ENCODE measurements around the gene GAB3. TPM values are rescaled to one million over a fixed set of nuclear protein-coding genes. Genes with fewer than 3 reads are reported as not detected.

GAB3 gene
- polyA plus RNA-seq, 1 of the 3 experiments (the other 2 are of a cell fraction): 4.5 TPM

DNA sequence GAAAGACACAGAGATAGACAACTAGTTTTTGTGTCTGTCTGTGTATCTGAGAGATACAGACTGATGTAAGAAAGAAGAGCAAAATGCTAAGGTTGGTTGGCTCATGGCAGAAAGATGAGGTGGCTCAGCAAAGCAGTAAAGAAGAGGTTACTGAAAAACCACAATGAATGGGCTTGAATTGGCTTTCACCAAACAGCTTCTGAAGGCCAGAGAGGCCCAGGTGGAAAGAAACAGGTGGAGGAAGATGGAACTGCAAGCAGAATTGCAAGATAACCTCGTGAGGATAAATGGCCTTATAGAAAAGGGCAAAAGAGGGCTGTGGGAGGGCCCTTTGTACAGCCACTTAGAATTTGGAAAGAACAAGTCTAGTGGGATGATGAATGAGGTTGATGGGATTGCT, 39.6 kb downstream of the GAB3 start:
- Histone ChIP-seq H3K4me1 (ENCODE audit: control insufficient read depth in 1 of 2, insufficient read depth in 2 of 2, low read depth in 1 of 2, low read length in 1 of 2) (no peaks in the 10 kb centered on the region), H3K4me2 (no peak overlapping the region), H3K79me2 (ENCODE audit: insufficient read depth) (no peaks in the 10 kb centered on the region), H3K9ac (no peak overlapping the region), H3K27me3 (ENCODE audit: insufficient read depth) (no peaks in the 10 kb centered on the region), H4K20me1 (ENCODE audit: insufficient read depth) (no peaks in the 10 kb centered on the region), H3K9me3 (no peaks in the 10 kb centered on the region), H3K9me2 (no peaks in the 10 kb centered on the region), H3K4me3 (ENCODE audit: low read depth in 2 of 2, low read length in 1 of 2) (no peak overlapping the region), H3K27ac (ENCODE audit: low read depth in 2 of 2, low read length in 1 of 2) (no peak overlapping the region), H3K36me3 (replicated peaks in 1 of 2; ENCODE audit: control insufficient read depth in 1 of 2, insufficient read depth in 2 of 2, low read length in 1 of 2) (no peaks in the 10 kb centered on the region), H3F3A (replicated peaks; ENCODE audit: insufficient read depth) (no peaks in the 10 kb centered on the region), H2AFZ (ENCODE audit: low read depth) (no peak overlapping the region)
- TF ChIP-seq, protein P1, sequence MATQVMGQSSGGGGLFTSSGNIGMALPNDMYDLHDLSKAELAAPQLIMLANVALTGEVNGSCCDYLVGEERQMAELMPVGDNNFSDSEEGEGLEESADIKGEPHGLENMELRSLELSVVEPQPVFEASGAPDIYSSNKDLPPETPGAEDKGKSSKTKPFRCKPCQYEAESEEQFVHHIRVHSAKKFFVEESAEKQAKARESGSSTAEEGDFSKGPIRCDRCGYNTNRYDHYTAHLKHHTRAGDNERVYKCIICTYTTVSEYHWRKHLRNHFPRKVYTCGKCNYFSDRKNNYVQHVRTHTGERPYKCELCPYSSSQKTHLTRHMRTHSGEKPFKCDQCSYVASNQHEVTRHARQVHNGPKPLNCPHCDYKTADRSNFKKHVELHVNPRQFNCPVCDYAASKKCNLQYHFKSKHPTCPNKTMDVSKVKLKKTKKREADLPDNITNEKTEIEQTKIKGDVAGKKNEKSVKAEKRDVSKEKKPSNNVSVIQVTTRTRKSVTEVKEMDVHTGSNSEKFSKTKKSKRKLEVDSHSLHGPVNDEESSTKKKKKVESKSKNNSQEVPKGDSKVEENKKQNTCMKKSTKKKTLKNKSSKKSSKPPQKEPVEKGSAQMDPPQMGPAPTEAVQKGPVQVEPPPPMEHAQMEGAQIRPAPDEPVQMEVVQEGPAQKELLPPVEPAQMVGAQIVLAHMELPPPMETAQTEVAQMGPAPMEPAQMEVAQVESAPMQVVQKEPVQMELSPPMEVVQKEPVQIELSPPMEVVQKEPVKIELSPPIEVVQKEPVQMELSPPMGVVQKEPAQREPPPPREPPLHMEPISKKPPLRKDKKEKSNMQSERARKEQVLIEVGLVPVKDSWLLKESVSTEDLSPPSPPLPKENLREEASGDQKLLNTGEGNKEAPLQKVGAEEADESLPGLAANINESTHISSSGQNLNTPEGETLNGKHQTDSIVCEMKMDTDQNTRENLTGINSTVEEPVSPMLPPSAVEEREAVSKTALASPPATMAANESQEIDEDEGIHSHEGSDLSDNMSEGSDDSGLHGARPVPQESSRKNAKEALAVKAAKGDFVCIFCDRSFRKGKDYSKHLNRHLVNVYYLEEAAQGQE (IDR thresholded peaks at IDR 0.05; ENCODE audit: low read depth, low read length): no peak
- TF ChIP-seq ELF1 (IDR thresholded peaks at IDR 0.05): no peak
- TF ChIP-seq MEF2A (IDR thresholded peaks at IDR 0.05; ENCODE audit: borderline replicate concordance, low read depth): no peak
- TF ChIP-seq JUND (IDR thresholded peaks at IDR 0.05): no peak
- no peak for TF ChIP-seq SMC3 (IDR thresholded peaks at IDR 0.05; ENCODE audit: low read depth, low read length)
- no peak for TF ChIP-seq EP300 (IDR thresholded peaks at IDR 0.05; ENCODE audit: borderline replicate concordance in 1 of 2, low read depth in 1 of 2, low read length in 1 of 2)
- TF ChIP-seq RAD21 (IDR thresholded peaks at IDR 0.05; ENCODE audit: low read length): no peak
- TF ChIP-seq GABPA (IDR thresholded peaks at IDR 0.05; ENCODE audit: low read depth): no peak
- no peak for TF ChIP-seq TAF1 (IDR thresholded peaks at IDR 0.05; ENCODE audit: borderline replicate concordance, low read depth, low read length)
- TF ChIP-seq, protein P2, sequence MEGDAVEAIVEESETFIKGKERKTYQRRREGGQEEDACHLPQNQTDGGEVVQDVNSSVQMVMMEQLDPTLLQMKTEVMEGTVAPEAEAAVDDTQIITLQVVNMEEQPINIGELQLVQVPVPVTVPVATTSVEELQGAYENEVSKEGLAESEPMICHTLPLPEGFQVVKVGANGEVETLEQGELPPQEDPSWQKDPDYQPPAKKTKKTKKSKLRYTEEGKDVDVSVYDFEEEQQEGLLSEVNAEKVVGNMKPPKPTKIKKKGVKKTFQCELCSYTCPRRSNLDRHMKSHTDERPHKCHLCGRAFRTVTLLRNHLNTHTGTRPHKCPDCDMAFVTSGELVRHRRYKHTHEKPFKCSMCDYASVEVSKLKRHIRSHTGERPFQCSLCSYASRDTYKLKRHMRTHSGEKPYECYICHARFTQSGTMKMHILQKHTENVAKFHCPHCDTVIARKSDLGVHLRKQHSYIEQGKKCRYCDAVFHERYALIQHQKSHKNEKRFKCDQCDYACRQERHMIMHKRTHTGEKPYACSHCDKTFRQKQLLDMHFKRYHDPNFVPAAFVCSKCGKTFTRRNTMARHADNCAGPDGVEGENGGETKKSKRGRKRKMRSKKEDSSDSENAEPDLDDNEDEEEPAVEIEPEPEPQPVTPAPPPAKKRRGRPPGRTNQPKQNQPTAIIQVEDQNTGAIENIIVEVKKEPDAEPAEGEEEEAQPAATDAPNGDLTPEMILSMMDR (IDR thresholded peaks at IDR 0.05): no peak
- CTCF ChIA-PET: no interaction called here
- DNase-seq: no peak
- POLR2A ChIA-PET: no interaction called here
- 17% methylated on average over 1 of the region's 1 CpG for WGBS (ENCODE audit: low lambda C conversion rate)

DNA sequence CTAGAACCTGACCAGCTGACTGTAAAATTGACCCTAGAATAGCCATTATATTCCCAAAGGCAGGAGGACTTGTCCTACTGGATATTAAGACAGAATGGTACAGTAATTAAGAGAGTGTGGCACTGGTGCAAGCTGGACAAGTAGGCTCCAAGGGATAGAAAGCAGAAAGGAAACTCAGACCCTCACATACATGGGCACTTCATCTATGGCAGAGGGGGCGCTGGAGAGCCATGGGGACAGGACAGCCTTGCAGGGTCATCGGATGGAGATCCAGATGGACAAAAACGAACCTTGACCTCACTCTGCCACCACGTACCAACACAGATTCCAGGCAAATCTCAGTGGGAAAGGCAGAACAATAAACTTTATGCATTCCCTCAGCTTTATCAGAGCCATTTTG, 40.6 kb downstream of the GAB3 start:
- H3K4me3 ChIP-seq (ENCODE audit: low read depth in 2 of 2, low read length in 1 of 2): no peak overlapping the region
- no peaks in the 10 kb centered on the region for H3K4me1 ChIP-seq (ENCODE audit: control insufficient read depth in 1 of 2, insufficient read depth in 2 of 2, low read depth in 1 of 2, low read length in 1 of 2)
- no peak overlapping the region for H2AFZ ChIP-seq (ENCODE audit: low read depth)
- TF ChIP-seq ELF1 (IDR thresholded peaks at IDR 0.05): no peak
- no peak for TF ChIP-seq RFX5 (IDR thresholded peaks at IDR 0.05; ENCODE audit: low read length)
- TF ChIP-seq SMC3 (IDR thresholded peaks at IDR 0.05; ENCODE audit: low read depth, low read length): no peak
- TF ChIP-seq FOSL2 (IDR thresholded peaks at IDR 0.05; ENCODE audit: borderline replicate concordance, low read depth): no peak
- no peak for TF ChIP-seq FOXJ3 (CRISPR knock-in tag; IDR thresholded peaks at IDR 0.05)
- TF ChIP-seq TAF1 (IDR thresholded peaks at IDR 0.05; ENCODE audit: borderline replicate concordance, low read depth, low read length): no peak
- TF ChIP-seq, protein P3, sequence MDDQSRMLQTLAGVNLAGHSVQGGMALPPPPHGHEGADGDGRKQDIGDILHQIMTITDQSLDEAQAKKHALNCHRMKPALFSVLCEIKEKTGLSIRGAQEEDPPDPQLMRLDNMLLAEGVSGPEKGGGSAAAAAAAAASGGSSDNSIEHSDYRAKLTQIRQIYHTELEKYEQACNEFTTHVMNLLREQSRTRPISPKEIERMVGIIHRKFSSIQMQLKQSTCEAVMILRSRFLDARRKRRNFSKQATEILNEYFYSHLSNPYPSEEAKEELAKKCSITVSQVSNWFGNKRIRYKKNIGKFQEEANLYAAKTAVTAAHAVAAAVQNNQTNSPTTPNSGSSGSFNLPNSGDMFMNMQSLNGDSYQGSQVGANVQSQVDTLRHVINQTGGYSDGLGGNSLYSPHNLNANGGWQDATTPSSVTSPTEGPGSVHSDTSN (IDR thresholded peaks at IDR 0.05): no peak
- no peak for DNase-seq
- ChIA-PET CTCF (no interaction called here), POLR2A (no interaction called here)
- no peaks in the 10 kb centered on the region for H3K27me3 ChIP-seq (ENCODE audit: insufficient read depth)
- 9% methylated on average over 4 of the region's 4 CpGs for WGBS (ENCODE audit: low lambda C conversion rate)
- no peak overlapping the region for H3K4me2 ChIP-seq
- H3K9ac ChIP-seq: no peak overlapping the region
- H3K36me3 ChIP-seq (replicated peaks in 1 of 2; ENCODE audit: control insufficient read depth in 1 of 2, insufficient read depth in 2 of 2, low read length in 1 of 2): no peaks in the 10 kb centered on the region
- H4K20me1 ChIP-seq (ENCODE audit: insufficient read depth): no peaks in the 10 kb centered on the region
- no peaks in the 10 kb centered on the region for H3K79me2 ChIP-seq (ENCODE audit: insufficient read depth)
- H3K9me2 ChIP-seq: no peaks in the 10 kb centered on the region
- H3F3A ChIP-seq (replicated peaks; ENCODE audit: insufficient read depth): no peaks in the 10 kb centered on the region
- H3K27ac ChIP-seq (ENCODE audit: low read depth in 2 of 2, low read length in 1 of 2): no peak overlapping the region
- no peaks in the 10 kb centered on the region for H3K9me3 ChIP-seq

All from SK-N-SH (cell line).